GM12878 (cell line): ENCODE measurements around the gene PRKCZ. TPM values are rescaled to one million over a fixed set of nuclear protein-coding genes. Genes with fewer than 3 reads are reported as not detected.

ENCODE experiments used
- ATAC-seq: fragments of 200-7000 bp; cut with Tn5 transposase; 3 replicates; pipeline ENCODE4 v1.9.1; 2020; ENCODE audit warnings: mild to moderate bottlenecking, moderate library complexity
- BruUV-seq: library from RNA; stranded (reverse); fragments of 400-500 nt; replicated peaks from 2 replicates; lab custom pipeline; 2021; lab: Mats Ljungman, UMichigan
- CTCF ChIA-PET: fragments of 300-600 bp; sonication (Branson Sonifier 250); formaldehyde crosslinking; extraction: SDS; loops from one replicate; lab custom pipeline; 2021; ENCODE audit warnings: inconsistent platforms; lab: Yijun Ruan, JAX
- POLR2A ChIA-PET: fragments of 350-600 bp; formaldehyde crosslinking; extraction: SDS; loops from one replicate; lab custom pipeline; 2021; ENCODE audit warnings: inconsistent platforms; lab: Charles Lee
- RAD21 ChIA-PET: fragments of 300-600 bp; sonication (Branson Sonifier 250); formaldehyde crosslinking; loops from one replicate; lab custom pipeline; 2023; ENCODE audit warnings: antibody characterized with exemption; ENCODE audit not compliant: unreplicated experiment; lab: Charles Lee
- SMC1A ChIA-PET: fragments of 300-600 bp; sonication (Branson Sonifier 250); formaldehyde crosslinking; loops from one replicate; lab custom pipeline; 2023; ENCODE audit not compliant: unreplicated experiment, uncharacterized antibody; lab: Charles Lee
- DNase-seq: peaks from one replicate; pipeline ENCODE4 v3.0.0-alpha.2; 2011; ENCODE audit warnings: low read depth, low spot score
- FAIRE-seq: peaks from 3 replicates; lab custom pipeline; 2011; peaks lifted over from hg19 to GRCh38; lab: Jason Lieb, UNC
- H2AFZ ChIP-seq: 2 replicates; pipeline ENCODE4 v1.6.0; 2011; ENCODE audit warnings: low read depth, low read length, control low read depth; ENCODE audit not compliant: control insufficient read depth
- H3K27ac ChIP-seq: 2 replicates; pipeline ENCODE4 v1.5.1; 2011; ENCODE audit warnings: control low read depth; ENCODE audit not compliant: control insufficient read depth, insufficient read depth
- H3K27me3 ChIP-seq, 2 experiments: replicated peaks in 1 of 2; 2 replicates each; pipeline versions ENCODE4 v1.6.0 to v1.6.1; 2011; ENCODE audit warnings: low read length in 1 of 2; ENCODE audit not compliant: control insufficient read depth in 2 of 2, insufficient read depth in 2 of 2
- H3K36me3 ChIP-seq, 2 experiments: 2 replicates each; pipeline ENCODE4 v1.5.1; 2011; ENCODE audit warnings: low read length in 1 of 2; ENCODE audit not compliant: control insufficient read depth in 2 of 2, insufficient read depth in 2 of 2
- H3K4me1 ChIP-seq: 2 replicates; pipeline ENCODE4 v1.6.1; 2011; ENCODE audit warnings: mild to moderate bottlenecking, low read length, moderate library complexity, mixed read lengths; ENCODE audit not compliant: control insufficient read depth, insufficient read depth
- H3K4me2 ChIP-seq: 2 replicates; pipeline ENCODE4 v1.6.0; 2011; ENCODE audit warnings: control low read depth; ENCODE audit not compliant: control insufficient read depth, insufficient read depth
- H3K4me3 ChIP-seq: fragments of 200-600 bp; sonication (generic); 2 replicates; pipeline ENCODE4 v1.5.1; 2016
- H3K79me2 ChIP-seq: 2 replicates; pipeline ENCODE4 v1.6.0; 2011; ENCODE audit warnings: low read length; ENCODE audit not compliant: control insufficient read depth, insufficient read depth
- H3K9ac ChIP-seq: 2 replicates; pipeline ENCODE4 v1.8.0; 2011; ENCODE audit warnings: low read length, control low read depth, mixed read lengths; ENCODE audit not compliant: control insufficient read depth, insufficient read depth
- H3K9me3 ChIP-seq: replicated peaks from 3 replicates; pipeline ENCODE4 v1.5.1; 2011; ENCODE audit warnings: mild to moderate bottlenecking, low read length; ENCODE audit not compliant: control insufficient read depth, insufficient read depth
- H4K20me1 ChIP-seq: 2 replicates; pipeline ENCODE4 v1.6.0; 2011; ENCODE audit not compliant: control insufficient read depth, insufficient read depth
- IRF4 ChIP-seq: IDR thresholded peaks from 2 replicates; pipeline ENCODE4 v1.6.1; 2011; ENCODE audit warnings: low read depth, low read length
- PRDM15 ChIP-seq: fragments of 450-650 bp; formaldehyde crosslinking; IDR thresholded peaks from 2 replicates; pipeline ENCODE4 v1.4.0; 2020; ENCODE audit warnings: mild to moderate bottlenecking, moderate library complexity
- RUNX3 ChIP-seq: IDR thresholded peaks from 2 replicates; pipeline ENCODE4 v1.6.1; 2012; ENCODE audit warnings: low read length, inconsistent platforms
- SPI1 ChIP-seq: IDR thresholded peaks from 2 replicates; pipeline ENCODE4 v1.6.1; 2011; ENCODE audit warnings: low read depth, mild to moderate bottlenecking, low read length, moderate library complexity, borderline replicate concordance; ENCODE audit not compliant: insufficient read depth
- ZNF384 ChIP-seq: IDR thresholded peaks from 2 replicates; pipeline ENCODE4 v1.6.1; 2012; ENCODE audit warnings: low read depth, mild to moderate bottlenecking, low read length, improper control_type of control experiment, borderline replicate concordance
- WGBS: methylation state at CpG from one replicate; pipeline ENCODE4 v1.1.6; 2016; ENCODE audit warnings: low lambda C conversion rate; ENCODE audit not compliant: insufficient replicate concordance, insufficient coverage; ENCODE audit errors: missing lambda C conversion rate; 5-methylcytosine and 5-hydroxymethylcytosine counted together
- in situ Hi-C: fragments of 300-500 bp; cut with MboI; formaldehyde crosslinking; loops from 9 replicates; pipeline ENCODE4 v1.14.3; 2018; ENCODE audit warnings: mixed read lengths
- intact Hi-C: fragments of 100-400 bp; cut with micrococcal nuclease; formaldehyde crosslinking; loops from one replicate; pipeline ENCODE4 v1.14.2; 2022; ENCODE audit not compliant: unreplicated experiment
- polyA plus RNA-seq, 11 experiments: library from polyadenylated mRNA; depleted of rRNA in 4 of 11; unstranded in 6 of 11; stranded (reverse) in 5 of 11; fragments of >200 nt; fragmentation: Nextera tagmentation in 4 of 11; fragmentation: Illumina TruSeq in 1 of 11; extraction: Ambion mirVana in 4 of 11; extraction: Trizol in 1 of 11; gene quantifications; 1 replicate in 1 of 11; 2 replicates in 10 of 11; pipeline versions ENCODE4 v1.2.1 to v1.2.3, GENCODE V29; 2011 to 2016; ENCODE audit warnings: inconsistent platforms in 2 of 11, missing spikeins in 2 of 11, low read depth in 1 of 11
- total RNA-seq, 4 experiments: library from RNA; depleted of rRNA in 3 of 4; stranded (reverse); fragments of >200 nt in 3 of 4; fragmentation: Illumina TruSeq in 1 of 4; extraction: Trizol in 1 of 4; gene quantifications; 2 replicates each; pipeline versions ENCODE4 v1.2.1 to v1.2.3, GENCODE V29; 2013 to 2021

PRKCZ gene
- total and polyA plus RNA-seq, 10 of the 15 experiments (the other 5 are each of a cell fraction or from before 2014, with no cell fraction given) = 0.05 to 1.9 (median 0.64) TPM; not detected in 1

- FAIRE-seq (no peak), ATAC-seq (peak; percentile 69), DNase-seq (peak; percentile 28)
- BruUV-seq = no TSS peak
- in situ Hi-C loops = no loop called here
- WGBS = 36% methylated on average over 16 of the region's 17 CpGs
- Histone ChIP-seq H3K9ac (peak overlapping the region; percentile 14; the same call in 1 of the 2 replicates), H3K4me1 (peaks cover 7% of the 10 kb centered on the region), H3K36me3 (no peaks in the 10 kb centered on the region), H3K4me2 (peak overlapping the region; percentile 30), H4K20me1 (no peaks in the 10 kb centered on the region), H3K27me3 (no peaks in the 10 kb centered on the region), H3K79me2 (no peaks in the 10 kb centered on the region), H3K4me3 (no peak overlapping the region), H2AFZ (no peak overlapping the region; the same call in 1 of the 2 replicates), H3K9me3 (no peaks in the 10 kb centered on the region), H3K27ac (no peak overlapping the region; the same call in 1 of the 2 replicates)
- CTCF ChIA-PET = no interaction called here
- POLR2A ChIA-PET = no interaction called here
- RAD21 ChIA-PET = no interaction called here
- TF ChIP-seq PRDM15 (CRISPR knock-in tag) (no peak), RUNX3 (peak; percentile 17; the same call in 1 of the 2 replicates), ZNF384 (peak; percentile 47), IRF4 (no peak), SPI1 (peak; percentile 91)
- intact Hi-C loops = no loop called here
- SMC1A ChIA-PET = no interaction called here
These were observed 62.1 kb downstream of the PRKCZ start for GRCh38 chr1:2112280-2112701.
